Breast epithelium (tissue), 3 donors: ENCODE measurements around the gene MICAL3.

Source experiments
- POLR2A ChIP-seq: fragments of 450-650 bp; IDR thresholded peaks from one replicate; pipeline ENCODE4 v1.6.1; 2016; ENCODE audit warnings: antibody characterized with exemption, mild to moderate bottlenecking, moderate library complexity
- POLR2AphosphoS5 ChIP-seq, 3 donors: sonication (generic); formaldehyde crosslinking; IDR thresholded peaks; one replicate each; pipeline ENCODE4 v1.6.1; 2017; ENCODE audit warnings: antibody characterized with exemption in 3 of 3
- TF ChIP-seq, protein P1 (sequence below), 3 donors: fragments of 450-650 bp; IDR thresholded peaks; one replicate each; pipeline ENCODE4 v1.5.1; 2016 to 2017; ENCODE audit warnings: antibody characterized with exemption in 3 of 3, mild to moderate bottlenecking in 3 of 3, moderate library complexity in 3 of 3

DNA sequence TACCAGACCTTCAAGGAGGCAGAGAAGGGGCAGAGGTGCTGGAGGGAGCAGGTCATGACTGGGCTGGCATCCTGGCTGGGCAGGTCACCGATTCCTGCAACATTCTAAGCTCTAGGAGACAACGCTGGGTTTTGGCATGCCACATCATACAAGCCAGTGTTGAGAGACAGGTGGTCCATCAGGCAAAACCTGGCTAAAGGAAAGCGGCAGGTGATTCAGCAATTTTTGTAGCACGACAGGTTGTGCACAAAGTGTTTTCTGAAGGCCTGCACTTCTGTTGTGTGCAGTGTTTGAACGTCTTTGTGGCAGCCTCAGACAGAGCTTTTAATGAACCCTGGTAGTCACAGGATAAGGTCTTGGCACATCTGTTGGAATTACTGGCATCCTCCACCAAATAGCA, 180.2 kb downstream of the MICAL3 start:
- TF ChIP-seq POLR2AphosphoS5 (IDR thresholded peaks at IDR 0.05) (no peak), POLR2A (no peak)
- TF ChIP-seq, protein P1, sequence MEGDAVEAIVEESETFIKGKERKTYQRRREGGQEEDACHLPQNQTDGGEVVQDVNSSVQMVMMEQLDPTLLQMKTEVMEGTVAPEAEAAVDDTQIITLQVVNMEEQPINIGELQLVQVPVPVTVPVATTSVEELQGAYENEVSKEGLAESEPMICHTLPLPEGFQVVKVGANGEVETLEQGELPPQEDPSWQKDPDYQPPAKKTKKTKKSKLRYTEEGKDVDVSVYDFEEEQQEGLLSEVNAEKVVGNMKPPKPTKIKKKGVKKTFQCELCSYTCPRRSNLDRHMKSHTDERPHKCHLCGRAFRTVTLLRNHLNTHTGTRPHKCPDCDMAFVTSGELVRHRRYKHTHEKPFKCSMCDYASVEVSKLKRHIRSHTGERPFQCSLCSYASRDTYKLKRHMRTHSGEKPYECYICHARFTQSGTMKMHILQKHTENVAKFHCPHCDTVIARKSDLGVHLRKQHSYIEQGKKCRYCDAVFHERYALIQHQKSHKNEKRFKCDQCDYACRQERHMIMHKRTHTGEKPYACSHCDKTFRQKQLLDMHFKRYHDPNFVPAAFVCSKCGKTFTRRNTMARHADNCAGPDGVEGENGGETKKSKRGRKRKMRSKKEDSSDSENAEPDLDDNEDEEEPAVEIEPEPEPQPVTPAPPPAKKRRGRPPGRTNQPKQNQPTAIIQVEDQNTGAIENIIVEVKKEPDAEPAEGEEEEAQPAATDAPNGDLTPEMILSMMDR (IDR thresholded peaks at IDR 0.05): no peak
